ENCODE results near the gene SMDT1.
"Not testable (repeated sequence)": the region's sequence is repeated elsewhere in the genome, so short reads cannot be mapped to it uniquely, and the experiment has no call there.

- not testable (repeated sequence) for TF ChIP-seq CTCF (IDR thresholded peaks at IDR 0.05 in 8 of 11, conservative IDR thresholded peaks at IDR 0.05 in 3 of 11); POLR2A (IDR thresholded peaks at IDR 0.05); POLR2AphosphoS5 (IDR thresholded peaks at IDR 0.05)
These were observed 44.0 kb downstream of the SMDT1 start for GRCh38 chr22:42123529-42123928.
